K562 (cell line): ENCODE results near the gene TMEM39B. TPM values are rescaled to one million over a fixed set of nuclear protein-coding genes. Genes with fewer than 3 reads are reported as not detected.
A peak's percentile ranks its signal among the peaks of the same experiment; 100 is the strongest.

ENCODE experiments used
- ATF4 ChIP-seq: fragments of 450-650 bp; formaldehyde crosslinking; IDR thresholded peaks from 2 replicates; pipeline ENCODE4 v1.4.0; 2022; ENCODE audit warnings: mild to moderate bottlenecking, moderate library complexity
- CHD1 ChIP-seq: fragments of 200-600 bp; sonication (generic); IDR thresholded peaks from one replicate; pipeline ENCODE4 v1.6.1; 2012; ENCODE audit warnings: mild to moderate bottlenecking, moderate library complexity, low read length, inconsistent platforms
- CHD4 ChIP-seq: fragments of 200-600 bp; sonication (generic); IDR thresholded peaks from 3 replicates; pipeline ENCODE4 v1.6.1; 2012; ENCODE audit warnings: low read depth, mild to moderate bottlenecking, mixed read lengths, low read length, inconsistent platforms; ENCODE audit not compliant: insufficient read depth, insufficient replicate concordance, poor library complexity, severe bottlenecking
- CXXC5 ChIP-seq: fragments of 250-450 bp; sonication (Bioruptor Pico); IDR thresholded peaks from 2 replicates; pipeline ENCODE4 v1.8.0; 2022; ENCODE audit warnings: inconsistent platforms, mild to moderate bottlenecking, moderate library complexity
- ETS2 ChIP-seq: IDR thresholded peaks from 2 replicates; pipeline ENCODE4 v1.6.1; 2016; ENCODE audit warnings: borderline replicate concordance, missing genetic modification characterization, mild to moderate bottlenecking, moderate library complexity, missing compliant biosample characterization; ENCODE audit not compliant: poor library complexity, severe bottlenecking
- ETV1 ChIP-seq: fragments of 450-650 bp; conservative IDR thresholded peaks from 2 replicates; pipeline ENCODE4 v1.6.1; 2016; ENCODE audit warnings: missing genetic modification characterization, control low read depth, low read depth, missing compliant biosample characterization
- NFE2 ChIP-seq: IDR thresholded peaks from 2 replicates; pipeline ENCODE4 v1.6.1; 2014; ENCODE audit warnings: antibody characterized with exemption, low read depth
- PURB ChIP-seq: sonication (generic); formaldehyde crosslinking; IDR thresholded peaks from 2 replicates; pipeline ENCODE4 v1.9.0; 2021; ENCODE audit warnings: low read depth, mild to moderate bottlenecking, missing genetic modification reagents
- SAP30 ChIP-seq: fragments of 200-600 bp; sonication (generic); IDR thresholded peaks from 2 replicates; pipeline ENCODE4 v1.6.1; 2012; ENCODE audit warnings: borderline replicate concordance, low read depth, mild to moderate bottlenecking, moderate library complexity, low read length, control low read depth, inconsistent platforms; ENCODE audit not compliant: insufficient read depth, poor library complexity, severe bottlenecking
- SIN3A ChIP-seq, 2 experiments: fragments of 150-350 bp in 1 of 2; IDR thresholded peaks; 2 replicates each; pipeline ENCODE4 v1.6.1; 2011 to 2016; ENCODE audit warnings: borderline replicate concordance in 2 of 2, low read depth in 2 of 2, low read length in 2 of 2, mild to moderate bottlenecking in 2 of 2, moderate library complexity in 2 of 2; ENCODE audit not compliant: control insufficient read depth in 1 of 2
- STAT6 ChIP-seq: sonication (generic); formaldehyde crosslinking; IDR thresholded peaks from 2 replicates; pipeline ENCODE4 v1.8.1; 2023; ENCODE audit warnings: mild to moderate bottlenecking, missing genetic modification reagents
- USF2 ChIP-seq: sonication (generic); formaldehyde crosslinking; IDR thresholded peaks from 2 replicates; pipeline ENCODE4 v1.5.0; 2020; ENCODE audit warnings: missing genetic modification reagents
- XRCC5 ChIP-seq: fragments of 200-400 bp; formaldehyde crosslinking; IDR thresholded peaks from 2 replicates; pipeline ENCODE4 v1.6.1; 2017; ENCODE audit warnings: low read depth, mild to moderate bottlenecking, low read length
- ZFP1 ChIP-seq: fragments of 450-650 bp; formaldehyde crosslinking; IDR thresholded peaks from 2 replicates; pipeline ENCODE4 v1.4.0; 2020; ENCODE audit warnings: mild to moderate bottlenecking, mixed read lengths
- ZFP36 ChIP-seq: fragments of 150-350 bp; IDR thresholded peaks from 2 replicates; pipeline ENCODE4 v1.6.1; 2018; ENCODE audit warnings: low read length, low read depth; ENCODE audit not compliant: partially characterized antibody
- ZHX1 ChIP-seq: fragments of 150-350 bp; conservative IDR thresholded peaks from 2 replicates; pipeline ENCODE4 v1.6.1; 2014; ENCODE audit warnings: low read length
- ZNF12 ChIP-seq: sonication (generic); formaldehyde crosslinking; IDR thresholded peaks from 2 replicates; pipeline ENCODE4 v1.4.0; 2020; ENCODE audit warnings: mild to moderate bottlenecking, missing genetic modification reagents
- ZNF583 ChIP-seq: fragments of 250-450 bp; sonication (Bioruptor Pico); IDR thresholded peaks from 2 replicates; pipeline ENCODE4 v1.4.0; 2020
- ZNF77 ChIP-seq: fragments of 250-450 bp; sonication (Bioruptor Pico); IDR thresholded peaks from 2 replicates; pipeline ENCODE4 v1.5.0; 2020
- polyA plus RNA-seq, 8 experiments: library from polyadenylated mRNA; depleted of rRNA in 4 of 8; stranded (reverse) in 5 of 8; unstranded in 3 of 8; fragments of >200 nt; fragmentation: Nextera tagmentation in 2 of 8; fragmentation: Illumina TruSeq in 1 of 8; extraction: Ambion mirVana in 2 of 8; extraction: Trizol in 1 of 8; gene quantifications; 2 replicates each; pipeline versions ENCODE4 v1.2.1 to v1.2.3, GENCODE V29; 2011 to 2014; ENCODE audit warnings: inconsistent platforms in 1 of 8, missing spikeins in 1 of 8
- total RNA-seq, 7 experiments: library from RNA; depleted of rRNA in 6 of 7; stranded (reverse); fragments of >200 nt in 6 of 7; fragmentation: Illumina TruSeq in 2 of 7; extraction: Trizol in 2 of 7; gene quantifications; 2 replicates each; pipeline versions ENCODE4 v1.2.1 to v1.2.3, GENCODE V29; 2011 to 2021; ENCODE audit warnings: low replicate concordance in 1 of 7

The TMEM39B gene
- total and polyA plus RNA-seq, 9 of the 15 experiments (the other 6 are each of a cell fraction or from before 2014, with no cell fraction given): 0.92 to 28.5 (median 9.7) TPM

GRCh38 chr1:32107742-32108661 is 35.3 kb downstream of the TMEM39B start, which contains the start of gene KPNA6 (continued):
- TF ChIP-seq PURB (CRISPR knock-in tag) (no peak), CXXC5 (CRISPR knock-in tag) (peak; percentile 87), CHD1 (no peak), ZFP1 (no peak), XRCC5 (peak; percentile 77; the same call in 1 of the 2 replicates), ZFP36 (no peak), ZNF77 (CRISPR knock-in tag) (no peak), ATF4 (CRISPR knock-in tag) (no peak), NFE2 (no peak), CHD4 (no peak), ETV1 (tag) (no peak), SAP30 (peak; percentile 78), ZHX1 (no peak; the same call in 1 of the 2 replicates), ZNF12 (CRISPR knock-in tag) (peak; percentile 83; the same call in 1 of the 2 replicates), ETS2 (tag) (no peak), STAT6 (CRISPR knock-in tag) (no peak), ZNF583 (CRISPR knock-in tag) (0 out of 2 replicates have a peak, but pooled peaks have one; percentile 21), SIN3A (IDR thresholded peaks at IDR 0.05; ENCODE audit: borderline replicate concordance in 2 of 2, control insufficient read depth in 1 of 2, low read depth in 2 of 2, low read length in 2 of 2) (peak; percentile 17 to 60; a peak in 3 of 4 replicates), USF2 (CRISPR knock-in tag) (no peak; the same call in 1 of the 2 replicates)
